Pancreas (tissue), 10 donors: ENCODE data around the gene RBPMS2. TPM values are rescaled to one million over a fixed set of nuclear protein-coding genes. Genes with fewer than 3 reads are reported as not detected.

ENCODE experiments used
- ATAC-seq, 4 donors: fragments of 200-7000 bp; cut with Tn5 transposase; one replicate each; pipeline versions ENCODE4 v1.8.0 to v1.9.1; 2020; ENCODE audit warnings: mild to moderate bottlenecking in 4 of 4, moderate library complexity in 4 of 4
- DNase-seq, 6 donors: peaks; one replicate each; pipeline ENCODE4 v3.0.0-alpha.2; 2020
- FAIRE-seq: peaks from 2 replicates; lab custom pipeline; 2012; peaks lifted over from hg19 to GRCh38; lab: Jason Lieb, UNC
- H3K27ac ChIP-seq, 4 donors: fragments of 200-600 bp; sonication (generic); 1 replicate in 3 of 4; 2 replicates in 1 of 4; pipeline versions ENCODE4 v1.5.0 to v1.8.0; 2020
- H3K27me3 ChIP-seq, 4 donors: fragments of 200-600 bp; one replicate each; pipeline ENCODE4 v1.8.0; 2021
- H3K36me3 ChIP-seq, 3 donors: fragments of 200-600 bp; sonication (generic) in 1 of 3; one replicate each; pipeline versions ENCODE4 v1.5.0 to v1.8.0; 2020 to 2021
- H3K4me1 ChIP-seq, 3 donors: fragments of 200-600 bp; one replicate each; pipeline ENCODE4 v1.8.0; 2021
- H3K4me3 ChIP-seq, 4 donors: fragments of 200-600 bp; sonication (generic) in 2 of 4; one replicate each; pipeline versions ENCODE4 v1.5.0 to v1.8.0; 2020 to 2021
- H3K9me3 ChIP-seq, 4 donors: fragments of 200-600 bp; one replicate each; pipeline ENCODE4 v1.8.0; 2021
- WGBS, 2 donors: extraction: QIAGEN DNeasy Blood & Tissue Kit; methylation state at CpG; one replicate each; pipeline ENCODE4 v1.1.7; 2013; 5-methylcytosine and 5-hydroxymethylcytosine counted together
- intact Hi-C, 3 donors: fragments of 100-400 bp; cut with DNase I; formaldehyde crosslinking; loops; one replicate each; pipeline versions ENCODE4 v1.11.1 to v1.14.2; 2022
- polyA plus RNA-seq, 2 donors: library from polyadenylated mRNA; stranded (reverse); fragments of 200-250 nt; gene quantifications; one replicate each; pipeline ENCODE4 v1.2.3, GENCODE V29; 2013
- total RNA-seq, 6 donors: library from RNA; stranded (reverse); fragmentation: NEBNext Ultra II Directional in 4 of 6; extraction: Animal tissue kit (Norgen Biotek cat#: 25700) in 4 of 6; gene quantifications; one replicate each; pipeline versions ENCODE4 v1.2.1 to v1.2.4, GENCODE V29; 2021 to 2023
- TF ChIP-seq, protein P1 (sequence below), 4 donors: fragments of 200-600 bp; sonication (generic) in 3 of 4; IDR thresholded peaks; one replicate each; pipeline versions ENCODE4 v1.5.0 to v1.8.0; 2021; ENCODE audit warnings: antibody characterized with exemption in 4 of 4
- donor health status: healthy with polysubstance abuse.
- donor health status: DM: no; HTN: no; CAD: no; lungs with moderate emphysema.
- donor health status: DM: no; HTN: no; CAD: no.
- donor health status: control.
- donor health status: control.
- donor health status: Bipolar disorder and iron deficiency.
- donor health status: DM: yes; HTN: yes; CAD: no.
- donor health status: DM: no; HTN: no; CAD: no.
- donor health status: DM: no; HTN: no; CAD: no.
- donor health status: DM: yes; HTN: yes; CAD: no.

The RBPMS2 gene
- total and polyA plus RNA-seq, 8 donors, result 0.52 to 2.3 (median 1.3) TPM

DNA sequence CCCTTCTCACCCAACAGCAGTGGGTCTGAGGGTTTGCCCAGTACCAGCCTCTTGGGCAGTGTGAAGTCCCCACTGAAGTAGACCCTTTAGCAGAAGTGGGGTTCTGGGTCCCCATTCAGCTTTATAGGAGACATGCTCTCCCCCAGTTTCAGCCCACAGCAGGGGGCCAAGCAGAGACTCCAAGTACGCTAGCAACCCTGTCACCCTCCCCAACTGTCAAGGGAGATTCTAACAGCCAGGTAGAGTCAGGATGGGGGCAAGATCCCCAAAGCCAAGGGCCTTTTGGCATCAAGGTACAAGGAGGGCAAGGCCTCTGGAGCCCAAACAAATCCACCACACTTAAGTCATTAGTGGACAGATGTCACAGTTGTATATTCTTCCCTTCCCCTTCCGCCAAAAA, 1.8 kb downstream of the RBPMS2 start:
- Histone ChIP-seq H3K36me3 (no peaks in the 10 kb centered on the region), H3K27me3 (no peaks in the 10 kb centered on the region), H3K4me3 (no peak overlapping the region), H3K4me1 (no peaks in the 10 kb centered on the region), H3K27ac (no peak overlapping the region), H3K9me3 (no peaks in the 10 kb centered on the region)
- DNase-seq, result no peak
- no peak for ATAC-seq
- intact Hi-C loops, result no loop called here
- 96% methylated on average over 2 of the region's 2 CpGs for WGBS, 2 donors
- TF ChIP-seq, protein P1, sequence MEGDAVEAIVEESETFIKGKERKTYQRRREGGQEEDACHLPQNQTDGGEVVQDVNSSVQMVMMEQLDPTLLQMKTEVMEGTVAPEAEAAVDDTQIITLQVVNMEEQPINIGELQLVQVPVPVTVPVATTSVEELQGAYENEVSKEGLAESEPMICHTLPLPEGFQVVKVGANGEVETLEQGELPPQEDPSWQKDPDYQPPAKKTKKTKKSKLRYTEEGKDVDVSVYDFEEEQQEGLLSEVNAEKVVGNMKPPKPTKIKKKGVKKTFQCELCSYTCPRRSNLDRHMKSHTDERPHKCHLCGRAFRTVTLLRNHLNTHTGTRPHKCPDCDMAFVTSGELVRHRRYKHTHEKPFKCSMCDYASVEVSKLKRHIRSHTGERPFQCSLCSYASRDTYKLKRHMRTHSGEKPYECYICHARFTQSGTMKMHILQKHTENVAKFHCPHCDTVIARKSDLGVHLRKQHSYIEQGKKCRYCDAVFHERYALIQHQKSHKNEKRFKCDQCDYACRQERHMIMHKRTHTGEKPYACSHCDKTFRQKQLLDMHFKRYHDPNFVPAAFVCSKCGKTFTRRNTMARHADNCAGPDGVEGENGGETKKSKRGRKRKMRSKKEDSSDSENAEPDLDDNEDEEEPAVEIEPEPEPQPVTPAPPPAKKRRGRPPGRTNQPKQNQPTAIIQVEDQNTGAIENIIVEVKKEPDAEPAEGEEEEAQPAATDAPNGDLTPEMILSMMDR (IDR thresholded peaks at IDR 0.05), result no peak
- FAIRE-seq, result no peak

DNA sequence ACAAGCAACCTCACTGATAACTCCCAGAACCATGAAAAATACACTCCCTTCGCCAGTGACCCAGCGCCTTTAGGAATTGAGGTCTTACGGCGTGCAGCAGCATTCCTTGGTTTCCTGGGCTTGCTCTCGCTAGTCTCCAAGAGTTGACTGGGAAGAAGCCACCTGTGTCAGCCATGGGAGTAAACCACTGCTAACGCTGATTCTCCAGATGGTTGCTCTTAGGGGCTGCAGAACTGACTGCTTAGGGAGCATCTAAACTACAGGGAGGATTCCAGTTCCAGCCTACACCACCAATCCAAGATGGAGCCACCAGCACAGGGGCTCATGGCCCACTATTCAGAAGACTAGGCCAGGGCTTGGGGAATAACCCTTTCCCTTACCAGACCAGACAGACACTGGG, 2.4 kb downstream of the RBPMS2 start:
- intact Hi-C loops, result no loop called here
- no peaks in the 10 kb centered on the region for H3K9me3 ChIP-seq
- H3K4me1 ChIP-seq, result no peaks in the 10 kb centered on the region
- H3K4me3 ChIP-seq, result no peak overlapping the region
- ATAC-seq (no peak), DNase-seq (no peak), FAIRE-seq (no peak)
- TF ChIP-seq, protein P1 (IDR thresholded peaks at IDR 0.05), result no peak
- H3K27me3 ChIP-seq, result no peaks in the 10 kb centered on the region
- WGBS, 2 donors, result 84 to 86% methylated on average over 6 of the region's 6 CpGs
- H3K36me3 ChIP-seq, result no peaks in the 10 kb centered on the region
- no peak overlapping the region for H3K27ac ChIP-seq

DNA sequence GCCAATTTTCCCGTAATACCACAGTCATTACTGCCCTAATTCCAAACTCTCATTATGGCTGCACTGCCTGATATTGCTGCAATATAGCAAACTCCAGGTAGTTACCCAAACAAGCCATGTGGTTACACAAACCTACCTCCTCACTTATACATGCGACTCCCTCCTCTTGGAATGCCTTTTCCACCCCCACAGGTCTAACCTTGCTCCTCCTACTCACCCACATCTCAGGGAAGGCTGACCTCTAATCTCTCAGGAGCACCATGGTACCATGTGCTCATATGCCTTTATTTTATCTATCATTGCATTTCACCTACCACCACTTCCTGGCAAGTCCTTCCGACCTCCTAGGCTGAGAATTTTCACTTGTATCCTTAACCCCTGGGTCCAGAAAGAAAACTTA, 2.9 kb downstream of the RBPMS2 start:
- ATAC-seq (no peak), FAIRE-seq (no peak), DNase-seq (no peak)
- H3K27ac ChIP-seq, result no peak overlapping the region
- no peak overlapping the region for H3K4me3 ChIP-seq
- 63 to 64% methylated on average over 3 of the region's 3 CpGs for WGBS, 2 donors
- intact Hi-C loops, result no loop called here
- H3K9me3 ChIP-seq, result no peaks in the 10 kb centered on the region
- TF ChIP-seq, protein P1 (IDR thresholded peaks at IDR 0.05), result no peak
- H3K36me3 ChIP-seq, result no peaks in the 10 kb centered on the region
- H3K4me1 ChIP-seq, result no peaks in the 10 kb centered on the region
- H3K27me3 ChIP-seq, result no peaks in the 10 kb centered on the region

DNA sequence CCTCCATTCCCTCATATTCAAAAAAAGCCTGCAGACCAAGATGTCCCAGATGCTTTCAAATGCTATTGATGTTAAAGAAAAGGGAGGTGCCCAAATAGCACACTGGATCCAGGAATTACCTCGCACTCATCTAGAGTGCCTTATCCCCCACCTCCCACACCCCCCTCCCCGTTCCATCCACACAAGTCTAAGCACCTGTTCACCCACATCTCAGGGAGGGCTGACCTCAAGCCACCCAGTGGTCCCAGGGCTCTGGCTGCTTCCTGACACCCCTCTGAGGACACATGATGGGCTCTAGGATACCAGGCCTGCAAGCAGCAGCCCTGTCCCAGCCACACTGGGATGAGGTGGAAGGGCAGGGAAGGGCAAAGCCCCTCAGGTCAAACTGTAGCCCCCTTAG, 4.8 kb downstream of the RBPMS2 start:
- WGBS, 2 donors, result 76 to 86% methylated on average over 2 of the region's 2 CpGs
- DNase-seq, result no peak
- no peaks in the 10 kb centered on the region for H3K4me1 ChIP-seq
- no peak for ATAC-seq
- H3K4me3 ChIP-seq, result no peak overlapping the region
- H3K27me3 ChIP-seq, result no peaks in the 10 kb centered on the region
- FAIRE-seq, result no peak
- no peaks in the 10 kb centered on the region for H3K36me3 ChIP-seq
- intact Hi-C loops, result no loop called here
- H3K27ac ChIP-seq, result no peak overlapping the region
- TF ChIP-seq, protein P1 (IDR thresholded peaks at IDR 0.05), result no peak
- H3K9me3 ChIP-seq, result no peaks in the 10 kb centered on the region

DNA sequence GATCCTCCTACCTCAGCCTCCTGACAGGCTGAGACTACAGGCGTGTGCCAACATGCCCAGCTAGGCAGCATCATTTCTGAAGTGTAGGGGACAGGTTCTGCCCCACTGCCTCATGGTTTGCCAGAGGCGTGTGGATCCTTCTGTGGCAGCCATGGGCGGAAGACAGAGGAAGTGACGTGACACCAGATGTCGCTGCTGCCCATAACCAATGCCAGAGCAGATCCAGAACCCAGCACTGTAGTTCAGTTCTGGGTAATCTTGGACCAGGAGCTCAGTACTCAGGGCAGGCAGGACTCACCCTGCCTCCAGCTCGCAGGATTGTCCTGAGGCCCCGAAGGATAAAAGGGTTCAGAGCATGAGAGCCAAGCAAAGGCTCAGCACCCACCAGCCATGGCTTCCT, 8.2 kb downstream of the RBPMS2 start:
- FAIRE-seq (no peak), ATAC-seq (no peak), DNase-seq (no peak)
- Histone ChIP-seq H3K9me3 (no peaks in the 10 kb centered on the region), H3K27me3 (no peaks in the 10 kb centered on the region), H3K4me1 (no peaks in the 10 kb centered on the region), H3K4me3 (no peak overlapping the region), H3K27ac (no peak overlapping the region), H3K36me3 (no peaks in the 10 kb centered on the region)
- intact Hi-C loops, result no loop called here
- TF ChIP-seq, protein P1 (IDR thresholded peaks at IDR 0.05), result no peak
- WGBS, 2 donors, result 86 to 93% methylated on average over 7 of the region's 7 CpGs
